Nephron progenitor cell (in vitro differentiated cells): ENCODE data around the gene NUMB.

Experiments used
- DNase-seq: peaks from one replicate; pipeline ENCODE4 v3.0.0; 2021
- H3K27ac Mint-ChIP-seq: 2 replicates; pipeline ENCODE4 v1.8.0; 2021; ENCODE audit warnings: mild to moderate bottlenecking, moderate library complexity, mixed read lengths
- H3K27me3 Mint-ChIP-seq: 2 replicates; pipeline ENCODE4 v1.8.0; 2021; ENCODE audit warnings: mild to moderate bottlenecking, low read depth, mixed read lengths; ENCODE audit not compliant: poor library complexity
- H3K36me3 Mint-ChIP-seq: 2 replicates; pipeline ENCODE4 v1.8.0; 2021; ENCODE audit warnings: low read depth, mixed read lengths
- H3K4me1 Mint-ChIP-seq: 2 replicates; pipeline ENCODE4 v1.8.0; 2021; ENCODE audit warnings: mixed read lengths
- H3K4me3 Mint-ChIP-seq: 2 replicates; pipeline ENCODE4 v1.8.0; 2021; ENCODE audit warnings: mild to moderate bottlenecking, moderate library complexity, mixed read lengths
- H3K9me3 Mint-ChIP-seq: 2 replicates; pipeline ENCODE4 v1.8.0; 2021; ENCODE audit warnings: mild to moderate bottlenecking, moderate library complexity, mixed read lengths
- TF ChIP-seq, protein P1 (sequence below): fragments of 200-600 bp; sonication (generic); IDR thresholded peaks from 2 replicates; pipeline ENCODE4 v1.5.0; 2021; ENCODE audit warnings: antibody characterized with exemption

Gene NUMB

GRCh38 chr14:73339846-73340595 lies 118.3 kb downstream of the NUMB start:
- no peak overlapping the region for H3K4me3 Mint-ChIP-seq
- no peak for DNase-seq
- H3K27ac Mint-ChIP-seq, result peak overlapping the region; percentile 1
- H3K4me1 Mint-ChIP-seq, result peaks cover 10% of the 10 kb centered on the region
- peaks cover 3% of the 10 kb centered on the region for H3K27me3 Mint-ChIP-seq
- H3K9me3 Mint-ChIP-seq, result no peaks in the 10 kb centered on the region
- TF ChIP-seq, protein P1, sequence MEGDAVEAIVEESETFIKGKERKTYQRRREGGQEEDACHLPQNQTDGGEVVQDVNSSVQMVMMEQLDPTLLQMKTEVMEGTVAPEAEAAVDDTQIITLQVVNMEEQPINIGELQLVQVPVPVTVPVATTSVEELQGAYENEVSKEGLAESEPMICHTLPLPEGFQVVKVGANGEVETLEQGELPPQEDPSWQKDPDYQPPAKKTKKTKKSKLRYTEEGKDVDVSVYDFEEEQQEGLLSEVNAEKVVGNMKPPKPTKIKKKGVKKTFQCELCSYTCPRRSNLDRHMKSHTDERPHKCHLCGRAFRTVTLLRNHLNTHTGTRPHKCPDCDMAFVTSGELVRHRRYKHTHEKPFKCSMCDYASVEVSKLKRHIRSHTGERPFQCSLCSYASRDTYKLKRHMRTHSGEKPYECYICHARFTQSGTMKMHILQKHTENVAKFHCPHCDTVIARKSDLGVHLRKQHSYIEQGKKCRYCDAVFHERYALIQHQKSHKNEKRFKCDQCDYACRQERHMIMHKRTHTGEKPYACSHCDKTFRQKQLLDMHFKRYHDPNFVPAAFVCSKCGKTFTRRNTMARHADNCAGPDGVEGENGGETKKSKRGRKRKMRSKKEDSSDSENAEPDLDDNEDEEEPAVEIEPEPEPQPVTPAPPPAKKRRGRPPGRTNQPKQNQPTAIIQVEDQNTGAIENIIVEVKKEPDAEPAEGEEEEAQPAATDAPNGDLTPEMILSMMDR, result no peak
- peaks cover 3% of the 10 kb centered on the region for H3K36me3 Mint-ChIP-seq

- Mint-ChIP-seq H3K27ac (no peak overlapping the region), H3K9me3 (no peaks in the 10 kb centered on the region), H3K4me3 (no peak overlapping the region), H3K36me3 (peaks cover 6% of the 10 kb centered on the region), H3K4me1 (peaks cover 10% of the 10 kb centered on the region), H3K27me3 (peaks cover 3% of the 10 kb centered on the region)
- DNase-seq, result no peak
- TF ChIP-seq, protein P1, result no peak
These were observed 119.1 kb downstream of the NUMB start for GRCh38 chr14:73339206-73339605.

DNA sequence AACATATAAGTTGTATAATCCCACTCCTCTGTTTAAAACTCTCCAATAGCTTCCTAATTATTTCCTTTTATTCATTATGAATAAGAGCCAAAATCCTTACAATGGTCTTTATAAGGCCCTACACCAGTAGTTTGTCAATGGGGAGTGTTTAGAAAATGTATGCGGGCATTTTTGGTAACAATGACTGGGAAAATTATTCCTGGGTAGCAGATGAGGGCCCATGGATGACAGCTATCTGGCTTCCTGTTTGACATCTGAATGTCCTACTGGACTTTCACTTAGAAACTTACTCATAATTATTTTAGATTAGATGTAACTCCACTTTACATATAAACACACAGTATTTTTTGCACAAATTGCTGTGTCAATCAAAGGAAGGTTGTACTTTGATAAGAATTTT lies 119.8 kb downstream of the NUMB start:
- Mint-ChIP-seq H3K27me3 (peaks cover 3% of the 10 kb centered on the region), H3K36me3 (peaks cover 10% of the 10 kb centered on the region), H3K27ac (no peak overlapping the region), H3K4me1 (peaks cover 10% of the 10 kb centered on the region), H3K4me3 (no peak overlapping the region), H3K9me3 (no peaks in the 10 kb centered on the region)
- DNase-seq, result no peak
- TF ChIP-seq, protein P1, result no peak

- Mint-ChIP-seq H3K4me3 (no peak overlapping the region), H3K27ac (no peak overlapping the region), H3K36me3 (peaks cover 26% of the 10 kb centered on the region), H3K9me3 (no peaks in the 10 kb centered on the region), H3K4me1 (no peaks in the 10 kb centered on the region), H3K27me3 (peaks cover 3% of the 10 kb centered on the region)
- TF ChIP-seq, protein P1, result no peak
- DNase-seq, result no peak
These were observed 125.3 kb downstream of the NUMB start for GRCh38 chr14:73333031-73333430.

- Mint-ChIP-seq H3K4me1 (peaks cover 27% of the 10 kb centered on the region), H3K27ac (no peak overlapping the region), H3K27me3 (peaks cover 3% of the 10 kb centered on the region), H3K36me3 (peaks cover 4% of the 10 kb centered on the region), H3K9me3 (no peaks in the 10 kb centered on the region), H3K4me3 (no peak overlapping the region)
- no peak for DNase-seq
- TF ChIP-seq, protein P1, result no peak
These were observed 132.6 kb downstream of the NUMB start for GRCh38 chr14:73325630-73326299.
